Esophagus squamous epithelium (tissue), 4 donors: ENCODE measurements around the gene DENND4A.

Experiments used
- POLR2A ChIP-seq, 4 donors: fragments of 450-650 bp; IDR thresholded peaks; one replicate each; pipeline ENCODE4 v1.6.1; 2017; ENCODE audit warnings: antibody characterized with exemption in 4 of 4, mild to moderate bottlenecking in 4 of 4, moderate library complexity in 3 of 4
- TF ChIP-seq, protein P1 (sequence below), 6 experiments: fragments of 450-650 bp in 4 of 6; fragments of 200-600 bp in 2 of 6; sonication (generic) in 2 of 6; IDR thresholded peaks; one replicate each; pipeline ENCODE4 v1.5.1; 2016 to 2019; ENCODE audit warnings: antibody characterized with exemption in 6 of 6, mild to moderate bottlenecking in 4 of 6, moderate library complexity in 4 of 6

DNA sequence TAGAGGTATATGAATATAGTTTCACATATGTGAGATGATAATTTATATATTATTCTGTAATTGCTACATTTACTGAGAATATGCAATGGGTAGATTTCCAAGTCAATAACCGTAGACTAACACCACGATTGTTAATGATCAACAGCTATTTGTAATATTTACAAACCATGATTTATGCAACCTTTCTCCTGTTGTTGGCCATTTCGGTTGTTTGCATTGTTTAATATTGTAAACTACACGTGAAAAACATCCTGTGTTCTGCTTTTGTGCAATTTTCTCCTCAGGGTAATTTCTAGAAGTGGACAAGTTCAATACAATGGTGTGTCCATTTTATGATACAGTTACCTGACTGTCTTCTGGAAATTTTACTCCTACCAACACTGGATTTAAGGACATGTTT, 47.9 kb upstream of the DENND4A start:
- no peak for TF ChIP-seq POLR2A (IDR thresholded peaks at IDR 0.05)
- TF ChIP-seq, protein P1, sequence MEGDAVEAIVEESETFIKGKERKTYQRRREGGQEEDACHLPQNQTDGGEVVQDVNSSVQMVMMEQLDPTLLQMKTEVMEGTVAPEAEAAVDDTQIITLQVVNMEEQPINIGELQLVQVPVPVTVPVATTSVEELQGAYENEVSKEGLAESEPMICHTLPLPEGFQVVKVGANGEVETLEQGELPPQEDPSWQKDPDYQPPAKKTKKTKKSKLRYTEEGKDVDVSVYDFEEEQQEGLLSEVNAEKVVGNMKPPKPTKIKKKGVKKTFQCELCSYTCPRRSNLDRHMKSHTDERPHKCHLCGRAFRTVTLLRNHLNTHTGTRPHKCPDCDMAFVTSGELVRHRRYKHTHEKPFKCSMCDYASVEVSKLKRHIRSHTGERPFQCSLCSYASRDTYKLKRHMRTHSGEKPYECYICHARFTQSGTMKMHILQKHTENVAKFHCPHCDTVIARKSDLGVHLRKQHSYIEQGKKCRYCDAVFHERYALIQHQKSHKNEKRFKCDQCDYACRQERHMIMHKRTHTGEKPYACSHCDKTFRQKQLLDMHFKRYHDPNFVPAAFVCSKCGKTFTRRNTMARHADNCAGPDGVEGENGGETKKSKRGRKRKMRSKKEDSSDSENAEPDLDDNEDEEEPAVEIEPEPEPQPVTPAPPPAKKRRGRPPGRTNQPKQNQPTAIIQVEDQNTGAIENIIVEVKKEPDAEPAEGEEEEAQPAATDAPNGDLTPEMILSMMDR (IDR thresholded peaks at IDR 0.05), result no peak
